Type B pancreatic cell (in vitro differentiated cells): Measurements from ENCODE around the gene NOTCH1. TPM values are rescaled to one million over a fixed set of nuclear protein-coding genes. Genes with fewer than 3 reads are reported as not detected.

Experiments
- DNase-seq: peaks from one replicate; pipeline ENCODE4 v3.0.0; 2021; ENCODE audit warnings: mixed read lengths; ENCODE audit not compliant: unreplicated experiment; ENCODE audit errors: extremely low spot score
- H3K27ac Mint-ChIP-seq: 2 replicates; pipeline ENCODE4 v1.8.0; 2021; ENCODE audit warnings: mild to moderate bottlenecking, mixed read lengths
- H3K27me3 Mint-ChIP-seq: 2 replicates; pipeline ENCODE4 v1.8.0; 2021; ENCODE audit warnings: mixed read lengths
- H3K36me3 Mint-ChIP-seq: 2 replicates; pipeline ENCODE4 v1.8.0; 2021; ENCODE audit warnings: mixed read lengths
- H3K4me1 Mint-ChIP-seq: one replicate; pipeline ENCODE4 v1.8.0; 2021; ENCODE audit warnings: mixed read lengths; ENCODE audit not compliant: unreplicated experiment
- H3K4me3 Mint-ChIP-seq: 2 replicates; pipeline ENCODE4 v1.8.0; 2021; ENCODE audit warnings: mild to moderate bottlenecking, mixed read lengths
- H3K9me3 Mint-ChIP-seq: 2 replicates; pipeline ENCODE4 v1.8.0; 2021; ENCODE audit warnings: mixed read lengths
- CTCF ChIP-seq: fragments of 200-600 bp; sonication (generic); conservative IDR thresholded peaks from 2 replicates; pipeline ENCODE4 v1.5.0; 2021; ENCODE audit warnings: antibody characterized with exemption, mild to moderate bottlenecking
- total RNA-seq: library from RNA; stranded (reverse); gene quantifications from 2 replicates; pipeline ENCODE4 v1.2.1, GENCODE V29; 2021; ENCODE audit warnings: low replicate concordance

The NOTCH1 gene
- total RNA-seq, 1 donor from 2014 or later = 53.1 TPM

GRCh38 chr9:136499935-136500910 lies 45.6 kb downstream of the NOTCH1 start:
- H3K36me3 Mint-ChIP-seq = peaks cover 4% of the 10 kb centered on the region
- H3K4me1 Mint-ChIP-seq = no peaks in the 10 kb centered on the region
- no peak for TF ChIP-seq CTCF
- no peak overlapping the region for H3K4me3 Mint-ChIP-seq
- H3K27me3 Mint-ChIP-seq = no peaks in the 10 kb centered on the region
- no peak overlapping the region for H3K27ac Mint-ChIP-seq
- no peaks in the 10 kb centered on the region for H3K9me3 Mint-ChIP-seq
- DNase-seq = no peak

- H3K27ac Mint-ChIP-seq = no peak overlapping the region
- H3K36me3 Mint-ChIP-seq = peaks cover 4% of the 10 kb centered on the region
- H3K4me1 Mint-ChIP-seq = no peaks in the 10 kb centered on the region
- no peak for DNase-seq
- no peak overlapping the region for H3K4me3 Mint-ChIP-seq
- H3K27me3 Mint-ChIP-seq = no peaks in the 10 kb centered on the region
- no peaks in the 10 kb centered on the region for H3K9me3 Mint-ChIP-seq
- no peak for TF ChIP-seq CTCF
Measured at GRCh38 chr9:136499071-136499934, 46.5 kb downstream of the NOTCH1 start.

GRCh38 chr9:136497916-136498695 lies 47.7 kb downstream of the NOTCH1 start:
- Mint-ChIP-seq H3K4me1 (no peaks in the 10 kb centered on the region), H3K36me3 (peaks cover 4% of the 10 kb centered on the region), H3K27me3 (no peaks in the 10 kb centered on the region), H3K4me3 (no peak overlapping the region), H3K9me3 (no peaks in the 10 kb centered on the region), H3K27ac (no peak overlapping the region)
- DNase-seq = no peak
- TF ChIP-seq CTCF = no peak

GRCh38 chr9:136496801-136497620 lies 48.8 kb downstream of the NOTCH1 start:
- H3K27ac Mint-ChIP-seq = no peak overlapping the region
- H3K9me3 Mint-ChIP-seq = no peaks in the 10 kb centered on the region
- TF ChIP-seq CTCF = no peak

More at GRCh38 chr9:136496801-136497620, 48.8 kb downstream of the NOTCH1 start:
- no peak for DNase-seq
- no peak overlapping the region for H3K4me3 Mint-ChIP-seq
- H3K4me1 Mint-ChIP-seq = no peaks in the 10 kb centered on the region
- H3K36me3 Mint-ChIP-seq = no peaks in the 10 kb centered on the region
- no peaks in the 10 kb centered on the region for H3K27me3 Mint-ChIP-seq
